GM23248 (cell line): ENCODE measurements around the gene IDH3B.

Experiments
- EZH2 ChIP-seq: fragments of 200-600 bp; sonication (generic); IDR thresholded peaks from 2 replicates; pipeline ENCODE4 v1.6.1; 2018; ENCODE audit warnings: antibody characterized with exemption, mild to moderate bottlenecking; ENCODE audit not compliant: insufficient read depth, poor library complexity, severe bottlenecking
- EZH2phosphoT487 ChIP-seq: fragments of 200-600 bp; sonication (generic); IDR thresholded peaks from 2 replicates; pipeline ENCODE4 v1.6.1; 2018; ENCODE audit warnings: antibody characterized with exemption, moderate library complexity, mild to moderate bottlenecking, low read depth; ENCODE audit not compliant: insufficient read depth

GRCh38 chr20:2690718-2691117 lies 26.7 kb upstream of the IDH3B start:
- no peak for TF ChIP-seq EZH2phosphoT487
- TF ChIP-seq EZH2: no peak
